A549 (cell line): Measurements from ENCODE around the gene GET4. TPM values are rescaled to one million over a fixed set of nuclear protein-coding genes. Genes with fewer than 3 reads are reported as not detected.

ENCODE experiments used
- ATAC-seq, 2 experiments: fragments of 200-7000 bp in 1 of 2; fragments of >200 bp in 1 of 2; cut with Nextera tagmentation in 1 of 2; cut with Tn5 transposase in 1 of 2; 3 replicates each; pipeline versions ENCODE4 v1.8.0 to v1.9.1; 2018 to 2020; ENCODE audit warnings: mild to moderate bottlenecking in 1 of 2, moderate library complexity in 1 of 2
- CTCF ChIA-PET: fragments of 300-600 bp; sonication (Branson Sonifier 250); formaldehyde crosslinking; extraction: SDS; loops from one replicate; lab custom pipeline; 2021; ENCODE audit warnings: antibody characterized with exemption, inconsistent platforms; lab: Yijun Ruan, JAX
- POLR2A ChIA-PET: fragments of 350-600 bp; formaldehyde crosslinking; extraction: SDS; loops from one replicate; lab custom pipeline; 2021; ENCODE audit warnings: antibody characterized with exemption, inconsistent platforms; lab: Yijun Ruan, JAX
- DNase-seq, 2 experiments: peaks; one replicate each; pipeline versions ENCODE4 v3.0.0 to v3.0.0-alpha.2; 2011 to 2016; ENCODE audit warnings: low read depth in 1 of 2, low spot score in 1 of 2
- FAIRE-seq: peaks from 2 replicates; lab custom pipeline; 2011; peaks lifted over from hg19 to GRCh38; lab: Jason Lieb, UNC
- H3K27ac ChIP-seq, 2 experiments: fragments of >200 bp; sonication (Bioruptor Twin); formaldehyde crosslinking; 3 replicates each; pipeline ENCODE4 v1.5.1; 2016 to 2017
- H3K4me1 ChIP-seq: fragments of >200 bp; sonication (Bioruptor Twin); formaldehyde crosslinking; 3 replicates; pipeline ENCODE4 v1.6.1; 2016
- H3K4me2 ChIP-seq: fragments of >200 bp; sonication (Bioruptor Twin); formaldehyde crosslinking; 3 replicates; pipeline ENCODE4 v1.6.1; 2016
- H3K4me3 ChIP-seq: fragments of >200 bp; sonication (Bioruptor Twin); formaldehyde crosslinking; 3 replicates; pipeline ENCODE4 v1.5.1; 2016
- H3K9me3 ChIP-seq: fragments of >200 bp; sonication (Bioruptor Twin); formaldehyde crosslinking; 3 replicates; pipeline ENCODE4 v1.6.1; 2016
- BCL3 ChIP-seq: fragments of >200 bp; sonication (Bioruptor Twin); formaldehyde crosslinking; IDR thresholded peaks from 3 replicates; pipeline ENCODE4 v1.6.1; 2016
- CHD2 ChIP-seq: fragments of 150-350 bp; IDR thresholded peaks from 2 replicates; pipeline ENCODE4 v1.6.1; 2014; ENCODE audit warnings: low read length; ENCODE audit not compliant: partially characterized antibody
- EP300 ChIP-seq, 2 experiments: fragments of >200 bp; sonication (Bioruptor Twin); formaldehyde crosslinking; IDR thresholded peaks; 2 replicates in 1 of 2; 3 replicates in 1 of 2; pipeline ENCODE4 v1.6.1; 2016 to 2017
- FOSL2 ChIP-seq, 2 experiments: fragments of 450-650 bp in 1 of 2; fragments of >200 bp in 1 of 2; sonication (Bioruptor Twin) in 1 of 2; formaldehyde crosslinking; IDR thresholded peaks; 2 replicates each; pipeline versions ENCODE4 v1.5.0 to v1.6.1; 2016 to 2020; ENCODE audit warnings: mild to moderate bottlenecking in 1 of 2, moderate library complexity in 1 of 2
- FOXS1 ChIP-seq: fragments of 250-450 bp; sonication (Bioruptor Pico); IDR thresholded peaks from 2 replicates; pipeline ENCODE4 v1.5.0; 2020; ENCODE audit warnings: mild to moderate bottlenecking, moderate library complexity
- GATA3 ChIP-seq: IDR thresholded peaks from 2 replicates; pipeline ENCODE4 v1.6.1; 2012; ENCODE audit warnings: borderline replicate concordance
- HES2 ChIP-seq: fragments of >200 bp; sonication (Bioruptor Twin); formaldehyde crosslinking; IDR thresholded peaks from 2 replicates; pipeline ENCODE4 v1.6.1; 2016
- JUNB ChIP-seq: fragments of >200 bp; sonication (Bioruptor Twin); formaldehyde crosslinking; IDR thresholded peaks from 2 replicates; pipeline ENCODE4 v1.6.1; 2016
- KDM1A ChIP-seq: fragments of 200-600 bp; sonication (generic); IDR thresholded peaks from 2 replicates; pipeline ENCODE4 v1.6.1; 2016; ENCODE audit warnings: low read depth, mild to moderate bottlenecking
- MAFK ChIP-seq: fragments of 450-650 bp; IDR thresholded peaks from 2 replicates; pipeline ENCODE4 v1.6.1; 2014; ENCODE audit not compliant: partially characterized antibody
- POLR2A ChIP-seq: IDR thresholded peaks from 2 replicates; pipeline ENCODE4 v1.6.1; 2012; ENCODE audit warnings: mild to moderate bottlenecking, low read length
- RARB ChIP-seq: fragments of 250-450 bp; sonication (Bioruptor Pico); IDR thresholded peaks from 2 replicates; pipeline ENCODE4 v1.8.0; 2021; ENCODE audit warnings: mild to moderate bottlenecking, moderate library complexity
- REST ChIP-seq: fragments of 200-600 bp; sonication (generic); IDR thresholded peaks from 2 replicates; pipeline ENCODE4 v1.6.1; 2016; ENCODE audit warnings: antibody characterized with exemption, mild to moderate bottlenecking, moderate library complexity
- RNF2 ChIP-seq: fragments of 200-600 bp; sonication (generic); IDR thresholded peaks from 2 replicates; pipeline ENCODE4 v1.6.1; 2016; ENCODE audit warnings: low read depth, mild to moderate bottlenecking, antibody characterized with exemption, moderate library complexity, borderline replicate concordance
- USF2 ChIP-seq: fragments of 450-650 bp; IDR thresholded peaks from 2 replicates; pipeline ENCODE4 v1.6.1; 2014; ENCODE audit warnings: antibody characterized with exemption
- ZNF302 ChIP-seq: fragments of 250-450 bp; sonication (Bioruptor Pico); IDR thresholded peaks from 2 replicates; pipeline ENCODE4 v1.9.0; 2021; ENCODE audit warnings: inconsistent platforms, mild to moderate bottlenecking, moderate library complexity
- ZSCAN20 ChIP-seq: fragments of 250-450 bp; sonication (Bioruptor Pico); IDR thresholded peaks from 2 replicates; pipeline ENCODE4 v1.8.0; 2022; ENCODE audit warnings: mild to moderate bottlenecking, moderate library complexity
- WGBS: methylation state at CpG from one replicate; pipeline ENCODE4 v1.1.6; 2017; ENCODE audit errors: missing lambda C conversion rate; 5-methylcytosine and 5-hydroxymethylcytosine counted together
- polyA plus RNA-seq, 4 experiments: library from polyadenylated mRNA; depleted of rRNA in 3 of 4; stranded (reverse); fragments of >200 nt; fragmentation: RNase III in 1 of 4; extraction: RNeasy Plus Mini Kit Qiagen cat#74134 plus additional on column Dnase treatment in 1 of 4; gene quantifications; 2 replicates in 3 of 4; 3 replicates in 1 of 4; pipeline ENCODE4 v1.2.3, GENCODE V29; 2011 to 2017

GET4 gene
- polyA plus RNA-seq, 2 of the 4 experiments (the other 2 are of a cell fraction): 26.1 to 37.0 TPM

GRCh38 chr7:883055-884021 lies 7.0 kb downstream of the GET4 start (continued):
- TF ChIP-seq RNF2: no peak
- TF ChIP-seq ZSCAN20 (CRISPR knock-in tag): no peak
- TF ChIP-seq, all 56 proteins: peak for 0

GRCh38 chr7:884191-885003 lies 8.0 kb downstream of the GET4 start:
- POLR2A ChIA-PET: no interaction called here
- no peak for ATAC-seq
- FAIRE-seq: no peak

GRCh38 chr7:885261-885892 lies 9.0 kb downstream of the GET4 start:
- POLR2A ChIA-PET: no interaction called here
- no peak overlapping the region for H3K4me3 ChIP-seq
- WGBS: 92% methylated on average over 22 of the region's 25 CpGs
- FAIRE-seq (no peak), DNase-seq (no peak), ATAC-seq (no peak)
- H3K9me3 ChIP-seq: no peaks in the 10 kb centered on the region
- no peaks in the 10 kb centered on the region for H3K4me1 ChIP-seq
- no peak overlapping the region for H3K27ac ChIP-seq
- no peak overlapping the region for H3K4me2 ChIP-seq
- no peak for TF ChIP-seq BCL3
- TF ChIP-seq POLR2A: no peak
- TF ChIP-seq KDM1A: no peak
- no peak for TF ChIP-seq RARB
- no peak for TF ChIP-seq FOSL2 (IDR thresholded peaks at IDR 0.05)
- TF ChIP-seq FOSL2 (CRISPR knock-in tag; IDR thresholded peaks at IDR 0.05): no peak
- TF ChIP-seq JUNB: no peak
- no peak for TF ChIP-seq MAFK
- TF ChIP-seq GATA3: no peak
- no peak for TF ChIP-seq HES2
- TF ChIP-seq REST: no peak
- TF ChIP-seq RNF2: no peak
- TF ChIP-seq FOXS1 (CRISPR knock-in tag): no peak
- no peak for TF ChIP-seq CHD2
- TF ChIP-seq ZSCAN20 (CRISPR knock-in tag): no peak
- TF ChIP-seq EP300 (IDR thresholded peaks at IDR 0.05): no peak
- CTCF ChIA-PET: interaction anchor here (1.0 to 1.7 kb wide), 4 partner anchors 23 to 241 kb away, joined by 3 to 7 read pairs (median 4); no protein-coding TSS in a partner anchor

More at GRCh38 chr7:884191-885003, 8.0 kb downstream of the GET4 start:
- no peaks in the 10 kb centered on the region for H3K4me1 ChIP-seq
- 92% methylated on average over 30 of the region's 31 CpGs for WGBS
- no peak overlapping the region for H3K4me2 ChIP-seq
- no peak overlapping the region for H3K4me3 ChIP-seq
- TF ChIP-seq KDM1A (no peak), HES2 (no peak), ZNF302 (CRISPR knock-in tag) (no peak), MAFK (no peak), USF2 (no peak)
- no peak overlapping the region for H3K27ac ChIP-seq
- H3K9me3 ChIP-seq: no peaks in the 10 kb centered on the region
- no peak for DNase-seq
- CTCF ChIA-PET: interaction anchor here (0.6 to 1.7 kb wide), 2 partner anchors 24 to 632 kb away, joined by 3 to 5 read pairs; no protein-coding TSS in a partner anchor
